HG03064 (cell line): ENCODE measurements around the gene GRID1.

Experiments
- ATAC-seq: cut with Tn5 transposase; IDR thresholded peaks from one replicate; pipeline ENCODE4 v1.9.1; 2021; ENCODE audit warnings: low read depth; ENCODE audit not compliant: unreplicated experiment

The GRID1 gene

DNA sequence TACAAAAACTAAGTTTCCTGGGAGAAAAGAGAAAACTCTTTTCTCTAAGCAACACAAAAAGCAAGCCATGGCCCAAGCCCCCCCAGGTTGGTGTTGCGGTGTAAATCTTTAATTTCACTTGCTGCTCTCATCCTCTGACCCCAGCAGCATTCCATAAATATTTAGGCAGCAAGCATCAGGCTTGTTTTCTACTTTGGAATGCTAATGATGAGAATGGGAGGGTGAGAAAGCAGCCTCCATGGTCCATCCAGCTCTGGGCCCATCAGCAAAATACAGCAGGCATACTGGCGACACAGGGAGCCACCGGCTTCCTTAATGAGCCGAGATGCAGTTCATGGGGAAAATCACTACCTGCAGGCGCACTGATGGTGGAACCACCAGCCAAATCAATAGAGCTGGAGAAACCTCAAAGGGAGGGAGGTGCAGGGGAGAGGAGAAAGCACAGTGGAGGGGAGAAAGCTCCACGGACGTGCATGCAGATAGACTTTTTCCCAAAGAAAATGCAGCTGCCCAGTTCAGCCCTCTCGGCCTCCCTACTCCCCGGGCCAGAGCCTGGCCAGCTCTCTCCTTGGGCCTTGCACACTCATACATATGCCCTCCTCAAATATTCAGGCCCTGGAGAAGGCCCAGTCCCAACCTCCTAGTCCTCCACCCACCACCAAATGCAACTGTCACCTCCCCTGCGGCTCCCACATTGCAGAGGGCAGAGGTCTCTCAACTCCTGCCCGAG lies 131.9 kb downstream of the GRID1 start:
- ATAC-seq: no peak

- no peak for ATAC-seq
Observed at GRCh38 chr10:86234107-86234506, 132.5 kb downstream of the GRID1 start.

DNA sequence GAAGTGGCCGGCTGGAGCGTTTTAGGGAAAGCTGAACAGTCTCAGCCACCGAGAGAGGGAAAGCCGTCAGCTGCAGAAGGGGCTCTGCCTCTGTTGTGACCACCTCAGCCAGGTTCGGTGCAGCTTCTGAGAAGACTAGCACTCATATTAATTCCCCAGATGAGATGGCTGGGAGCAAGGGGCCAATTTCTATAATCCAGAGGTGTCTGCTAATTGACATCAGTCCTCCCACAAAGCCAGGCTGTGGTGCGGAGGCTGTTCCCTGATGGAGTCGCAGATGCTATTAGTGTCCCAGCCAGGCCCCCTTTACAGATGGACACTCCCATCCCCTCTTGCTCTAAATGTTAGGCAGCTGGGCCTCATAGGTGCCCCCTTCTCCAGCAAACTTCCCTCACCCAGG lies 133.5 kb downstream of the GRID1 start:
- no peak for ATAC-seq

GRCh38 chr10:86232644-86233043 lies 134.0 kb downstream of the GRID1 start:
- ATAC-seq: no peak

DNA sequence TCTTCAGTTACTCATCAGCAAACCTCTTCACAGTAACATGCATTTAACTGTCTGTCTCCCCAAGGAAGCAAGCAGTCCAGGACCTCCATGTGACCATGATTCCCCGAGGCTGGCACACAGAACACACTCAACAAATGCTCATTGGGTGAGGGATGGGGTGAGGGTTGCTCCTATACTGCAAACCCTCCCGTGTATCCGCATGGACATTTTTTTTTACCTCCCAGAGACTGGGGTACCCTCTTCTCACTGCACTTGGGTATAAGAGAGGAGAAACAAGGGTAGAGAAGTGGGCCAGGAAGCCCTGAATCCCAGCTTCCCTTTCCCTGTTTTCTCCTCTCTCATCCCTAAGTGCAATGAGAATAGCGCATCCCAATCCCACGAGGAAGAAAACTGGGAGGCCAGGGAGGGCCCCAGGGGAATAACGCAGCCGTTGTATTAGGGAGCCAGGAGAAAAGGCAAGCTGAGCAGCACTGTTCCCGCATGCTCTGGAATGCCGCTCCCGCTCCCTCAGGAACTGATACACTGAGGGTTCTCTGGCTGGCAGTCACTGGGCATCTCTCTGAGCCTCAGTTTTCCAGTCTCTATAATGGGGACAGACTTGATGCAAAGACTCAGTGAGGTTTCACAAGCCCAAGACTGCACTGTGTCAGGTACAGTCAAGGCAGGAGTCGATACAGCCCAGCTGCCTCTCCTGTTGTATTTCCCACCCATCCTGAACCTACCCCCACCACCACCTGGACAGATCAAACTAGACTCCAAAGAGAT lies 134.6 kb downstream of the GRID1 start:
- no peak for ATAC-seq

GRCh38 chr10:86230557-86231180 lies 135.9 kb downstream of the GRID1 start:
- ATAC-seq: no peak

DNA sequence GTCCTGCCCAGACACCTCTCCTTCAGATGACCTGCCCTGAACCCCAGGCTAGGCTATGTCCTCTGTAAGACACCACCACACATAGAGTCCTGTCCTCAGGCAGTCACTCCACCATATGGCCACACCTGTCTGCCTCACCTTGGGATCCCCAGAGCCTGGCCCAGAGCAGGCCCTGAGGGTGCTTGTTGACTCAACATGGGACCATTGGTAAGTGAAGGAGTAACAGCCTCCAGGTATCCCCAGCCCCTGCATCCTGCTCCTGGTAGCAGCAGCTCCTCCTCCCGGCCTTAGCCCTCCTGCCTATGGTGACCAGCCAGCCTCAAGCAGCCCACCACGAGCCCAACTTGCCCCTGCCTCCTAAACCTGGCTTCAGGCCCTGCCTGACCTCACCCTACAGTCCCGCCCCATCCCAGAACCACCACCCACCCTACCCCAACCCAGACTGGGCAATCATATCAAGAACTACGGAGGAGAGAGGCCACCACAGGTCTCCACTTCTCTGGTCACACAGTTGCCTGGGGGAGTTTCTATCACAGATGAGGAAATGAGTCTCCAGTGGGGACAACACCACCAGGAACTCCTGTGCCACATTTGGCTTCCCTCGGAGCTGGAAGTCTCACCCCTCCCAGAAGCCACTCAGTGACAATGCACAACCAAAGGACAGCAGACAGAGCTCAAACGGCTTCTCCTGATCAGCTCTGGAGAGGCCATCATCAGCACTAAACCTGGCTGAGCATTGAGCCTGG lies 136.6 kb downstream of the GRID1 start:
- no peak for ATAC-seq

- ATAC-seq: no peak
Observed at GRCh38 chr10:86229376-86229775, 137.2 kb downstream of the GRID1 start.

DNA sequence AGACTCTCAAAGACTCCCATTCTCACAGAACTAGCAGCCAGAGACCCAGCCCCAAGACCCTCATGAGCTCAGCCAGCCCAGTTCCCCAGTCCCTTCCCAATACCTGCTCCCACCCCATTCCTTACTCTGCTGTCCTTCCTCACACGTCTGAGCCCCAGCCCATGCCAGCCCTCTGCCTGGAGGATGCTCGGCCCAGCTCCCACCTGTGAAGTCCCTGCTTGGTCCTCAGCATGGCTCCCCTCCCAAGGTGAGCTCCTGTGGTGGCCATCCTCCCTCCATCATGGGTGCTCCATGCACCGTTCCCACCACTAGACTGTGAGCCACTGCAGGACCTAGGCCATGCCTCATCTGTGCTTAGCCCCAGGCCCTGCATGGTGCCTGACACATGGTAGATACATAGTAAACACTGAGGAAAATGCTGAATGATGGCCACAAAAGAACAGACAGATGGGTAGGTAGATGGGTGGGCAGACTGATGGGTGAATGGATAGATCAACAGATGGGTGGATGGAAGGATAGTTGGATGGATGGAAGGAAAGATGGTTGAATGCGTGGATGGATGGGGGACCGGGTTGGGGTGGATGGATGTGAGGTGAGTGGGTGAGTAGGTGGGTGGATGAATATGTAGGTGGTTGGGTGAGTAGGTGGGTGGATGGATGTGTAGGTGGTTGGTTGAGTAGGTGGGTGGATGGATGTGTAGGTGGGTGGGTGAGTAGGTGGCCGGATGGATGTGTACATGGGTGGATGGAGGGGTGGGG lies 138.9 kb downstream of the GRID1 start:
- no peak for ATAC-seq

GRCh38 chr10:86226781-86227201 lies 139.8 kb downstream of the GRID1 start:
- no peak for ATAC-seq

DNA sequence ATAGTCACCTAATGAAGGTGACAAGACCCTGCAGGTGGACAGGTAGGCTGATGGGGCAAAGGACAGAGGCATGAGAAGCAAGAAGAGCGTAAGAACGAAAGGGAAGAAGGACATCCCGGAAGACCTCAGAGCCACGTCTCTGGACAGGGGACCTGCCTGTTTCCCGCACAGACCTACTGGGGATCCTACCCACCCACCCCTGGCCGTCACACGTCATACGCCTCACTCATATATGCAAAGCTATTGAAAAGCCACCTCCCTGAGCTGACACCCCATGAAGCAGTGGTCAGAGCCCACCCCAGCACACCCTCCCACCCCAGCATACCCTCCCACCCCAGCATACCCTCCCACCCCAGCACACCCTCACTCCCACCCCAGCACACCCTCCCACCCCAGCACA lies 140.6 kb downstream of the GRID1 start:
- no peak for ATAC-seq

- ATAC-seq: no peak
Observed at GRCh38 chr10:86225103-86225782, 141.4 kb downstream of the GRID1 start.

DNA sequence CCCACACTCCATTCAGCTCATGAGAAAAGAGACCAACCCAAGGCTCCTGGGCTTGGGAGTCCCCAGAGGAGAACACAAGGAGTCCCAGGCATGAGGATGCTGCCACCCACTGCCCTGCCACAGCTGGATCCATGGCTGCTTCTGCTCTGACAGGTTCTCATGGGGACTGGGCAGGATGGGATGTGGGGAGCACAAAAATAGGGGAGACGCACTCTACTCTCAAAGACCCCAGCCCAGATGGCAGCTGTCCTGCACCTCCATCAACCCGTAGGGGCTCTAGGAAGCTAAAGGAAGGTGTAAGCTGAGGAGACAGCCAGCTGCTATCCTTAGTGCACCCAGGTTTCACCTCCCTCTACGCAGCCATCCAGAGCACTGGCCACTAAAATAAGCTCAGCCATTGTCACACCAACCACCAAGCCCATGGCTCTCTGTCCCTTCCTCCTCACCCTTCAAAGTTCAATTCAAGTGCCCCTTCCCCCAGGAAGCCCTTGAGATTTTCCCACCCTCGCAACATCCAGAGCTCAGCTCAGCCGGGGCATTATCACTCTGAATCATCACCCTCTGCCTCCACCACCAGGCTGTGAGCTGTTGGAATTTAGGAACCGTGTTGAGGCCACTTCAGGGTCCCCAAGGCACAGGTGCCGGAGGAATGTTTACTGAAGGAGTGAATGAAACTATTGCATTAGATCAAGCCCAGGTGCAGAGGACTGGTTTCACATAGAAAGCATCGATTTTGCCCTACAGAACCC lies 142.1 kb downstream of the GRID1 start:
- ATAC-seq: no peak

DNA sequence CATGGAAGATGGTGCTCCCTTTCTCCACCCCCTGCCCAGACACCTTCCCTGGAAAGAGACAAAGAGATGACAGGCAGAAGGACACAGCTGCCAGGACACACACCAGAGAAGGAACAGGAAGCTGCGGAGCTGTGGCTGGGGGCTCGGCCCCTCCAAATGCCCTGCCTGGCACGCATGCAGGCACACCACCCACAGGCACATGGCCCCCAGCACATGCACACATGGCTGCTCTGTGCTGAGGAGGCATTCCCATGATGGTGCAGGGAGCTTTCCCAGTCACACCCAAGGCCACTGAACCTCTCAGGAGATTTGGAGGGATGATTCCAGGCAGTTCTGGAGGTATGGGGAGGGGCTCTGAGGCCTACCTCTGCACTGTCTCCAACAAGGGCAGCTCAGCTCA lies 143.3 kb downstream of the GRID1 start:
- no peak for ATAC-seq

DNA sequence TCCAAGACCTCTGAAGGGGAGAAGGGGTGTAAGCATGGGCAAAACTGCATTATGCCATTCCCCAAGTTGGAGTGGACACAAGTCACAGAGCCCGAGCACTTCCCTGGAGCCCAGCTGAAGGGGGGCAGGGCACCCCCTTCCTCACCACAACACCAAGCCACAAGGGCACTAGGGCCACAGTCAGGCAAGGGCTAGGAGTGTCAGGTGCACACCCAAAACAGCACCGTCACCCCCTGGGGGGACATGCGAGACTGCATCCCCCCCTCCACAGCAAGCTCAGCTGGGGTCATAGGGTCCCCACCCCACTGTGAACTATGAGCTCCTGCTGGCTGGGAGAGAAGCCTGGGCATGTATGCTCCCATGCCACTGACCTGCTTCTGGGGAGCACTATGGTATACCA lies 143.9 kb downstream of the GRID1 start:
- no peak for ATAC-seq

DNA sequence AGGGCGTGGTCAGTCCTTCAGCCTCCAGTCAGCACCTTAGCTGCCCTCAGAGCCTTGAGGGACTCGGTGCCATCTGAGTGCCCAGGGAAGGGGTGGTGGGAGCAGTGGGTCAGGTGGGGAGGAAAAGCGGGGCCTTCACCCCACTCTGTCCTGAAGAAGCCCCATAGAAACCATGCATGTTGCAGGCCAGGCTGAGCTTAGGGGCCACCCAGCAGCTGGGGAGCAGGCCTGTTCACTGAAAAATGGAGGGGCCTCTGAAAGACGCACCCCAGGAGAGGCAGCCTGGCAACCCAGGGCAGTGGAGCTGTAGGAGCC lies 144.3 kb downstream of the GRID1 start:
- no peak for ATAC-seq

- no peak for ATAC-seq
Observed at GRCh38 chr10:86221442-86222335, 144.9 kb downstream of the GRID1 start.

DNA sequence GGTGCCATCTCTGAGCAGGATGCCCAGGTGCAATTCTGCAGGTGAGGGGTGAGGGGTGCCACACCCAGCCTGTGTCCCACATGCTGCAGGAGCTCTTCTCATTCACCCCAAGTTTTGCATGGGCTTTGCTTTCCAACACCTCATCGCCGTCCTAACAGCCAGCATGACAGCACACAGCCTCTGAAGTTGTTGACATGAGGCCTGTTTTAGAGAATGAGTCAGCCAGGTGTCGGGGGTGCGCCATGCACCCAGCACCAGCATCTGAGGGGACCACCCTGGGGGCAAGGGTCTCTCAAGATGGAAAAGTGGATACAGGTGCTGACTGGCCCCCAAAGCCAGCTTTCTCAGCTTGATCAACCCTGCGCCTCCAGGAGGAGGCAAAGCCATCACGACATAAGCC lies 146.0 kb downstream of the GRID1 start:
- ATAC-seq: no peak
